GM21447 (cell line): ENCODE data around the gene CYP4F8.
"Not testable (repeated sequence)": the region's sequence is repeated elsewhere in the genome, so short reads cannot be mapped to it uniquely, and the experiment has no call there.

Source experiments
- ATAC-seq: cut with Tn5 transposase; IDR thresholded peaks from one replicate; pipeline ENCODE4 v1.9.1; 2021; ENCODE audit not compliant: unreplicated experiment

The CYP4F8 gene

GRCh38 chr19:15643387-15643786, 28.4 kb downstream of the CYP4F8 start:
- ATAC-seq, result no peak

GRCh38 chr19:15644066-15644741, 29.2 kb downstream of the CYP4F8 start:
- no peak for ATAC-seq

GRCh38 chr19:15644816-15645215, 29.8 kb downstream of the CYP4F8 start:
- ATAC-seq, result no peak

GRCh38 chr19:15649526-15649925, 34.5 kb downstream of the CYP4F8 start:
- no peak for ATAC-seq

- not testable (repeated sequence) for ATAC-seq
Observed at GRCh38 chr19:15650123-15650522, 35.1 kb downstream of the CYP4F8 start.

DNA sequence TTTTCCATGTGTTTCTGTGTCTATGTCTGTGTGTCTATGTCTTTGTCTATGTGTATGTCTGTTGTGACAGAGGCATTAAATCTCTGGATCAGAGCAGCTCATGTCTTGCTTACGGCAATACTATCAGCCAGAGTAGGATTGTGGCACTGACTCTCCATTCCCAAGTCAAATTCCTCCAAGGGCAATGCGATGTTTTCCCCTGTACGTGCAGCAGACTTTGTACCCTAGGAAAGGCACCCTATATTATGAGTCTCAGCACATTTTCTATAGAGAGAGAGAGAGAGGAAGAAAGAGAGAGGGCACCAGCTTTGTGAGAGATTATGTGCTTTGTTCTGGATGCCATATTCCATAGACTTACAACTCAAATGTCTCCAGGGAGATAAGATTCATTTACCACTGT, 36.8 kb downstream of the CYP4F8 start:
- ATAC-seq, result no peak

DNA sequence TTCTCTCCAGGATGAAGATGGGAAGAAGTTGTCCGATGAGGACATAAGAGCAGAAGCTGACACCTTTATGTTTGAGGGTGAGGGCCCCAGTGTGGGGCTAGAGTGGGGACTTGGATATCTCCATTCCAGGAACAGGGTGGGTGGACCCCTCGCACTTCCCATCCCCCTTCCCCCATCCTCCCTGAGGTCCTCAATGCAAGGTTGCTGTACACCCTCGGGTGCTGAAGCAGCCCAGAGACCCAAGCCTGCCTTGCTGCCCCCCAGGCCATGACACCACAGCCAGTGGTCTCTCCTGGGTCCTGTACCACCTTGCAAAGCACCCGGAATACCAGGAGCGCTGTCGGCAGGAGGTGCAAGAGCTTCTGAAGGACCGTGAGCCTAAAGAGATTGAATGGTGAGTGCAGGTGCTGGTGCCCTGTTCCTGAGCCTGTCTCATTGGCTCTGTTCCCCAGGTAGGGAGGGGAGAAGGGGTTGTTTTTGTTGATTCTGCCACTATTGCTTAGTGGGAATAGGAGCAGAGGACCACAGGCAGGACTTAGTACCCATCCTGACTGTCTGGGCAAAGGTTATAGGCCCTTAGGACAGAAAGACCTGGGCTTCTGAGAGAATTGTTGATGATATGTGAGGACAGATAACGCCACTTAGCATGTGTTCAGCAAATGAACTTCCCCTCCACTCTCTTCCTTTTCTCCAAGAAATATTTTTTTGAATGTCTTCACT, 37.7 kb downstream of the CYP4F8 start:
- ATAC-seq, result no peak

DNA sequence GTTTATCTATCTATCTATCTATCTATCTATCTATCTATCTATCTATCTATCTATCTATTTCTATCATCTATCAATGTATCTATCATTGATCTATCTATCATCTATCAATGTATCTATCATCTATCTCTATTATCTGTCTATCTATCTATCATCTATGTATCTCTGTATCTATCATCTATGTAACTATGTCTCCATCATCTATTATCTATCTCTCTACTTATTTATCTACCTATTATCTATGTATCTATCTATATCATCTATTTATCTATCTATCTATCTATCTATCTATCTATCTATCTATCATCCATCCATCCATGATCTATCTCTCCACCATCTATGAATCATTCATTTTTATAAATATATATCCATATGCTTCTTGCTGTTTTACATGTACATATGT, 41.4 kb downstream of the CYP4F8 start:
- no peak for ATAC-seq

GRCh38 chr19:15663247-15663646, 48.2 kb downstream of the CYP4F8 start:
- ATAC-seq, result no peak

DNA sequence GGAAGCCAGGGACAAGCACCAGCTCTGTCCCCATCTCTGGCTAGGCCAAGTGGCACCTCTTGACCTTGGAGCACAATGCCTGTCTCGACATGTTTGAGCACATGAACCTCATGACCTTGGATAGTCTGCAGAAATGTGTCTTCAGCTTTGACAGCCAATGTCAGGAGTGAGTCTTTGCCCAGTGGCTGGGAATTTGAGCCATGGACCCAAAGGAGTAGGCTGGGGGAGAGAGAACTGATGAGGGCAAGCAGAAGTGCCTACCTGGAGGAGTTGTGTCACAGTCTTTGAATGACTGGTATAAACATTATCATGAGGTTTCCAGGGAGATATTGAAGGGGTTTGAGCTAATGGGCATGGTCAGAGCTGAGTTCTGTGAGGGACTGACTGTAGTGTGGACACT, 51.2 kb downstream of the CYP4F8 start:
- no peak for ATAC-seq

GRCh38 chr19:15666883-15667282, 51.9 kb downstream of the CYP4F8 start:
- no peak for ATAC-seq

GRCh38 chr19:15669440-15669839, 54.4 kb downstream of the CYP4F8 start:
- ATAC-seq, result no peak

DNA sequence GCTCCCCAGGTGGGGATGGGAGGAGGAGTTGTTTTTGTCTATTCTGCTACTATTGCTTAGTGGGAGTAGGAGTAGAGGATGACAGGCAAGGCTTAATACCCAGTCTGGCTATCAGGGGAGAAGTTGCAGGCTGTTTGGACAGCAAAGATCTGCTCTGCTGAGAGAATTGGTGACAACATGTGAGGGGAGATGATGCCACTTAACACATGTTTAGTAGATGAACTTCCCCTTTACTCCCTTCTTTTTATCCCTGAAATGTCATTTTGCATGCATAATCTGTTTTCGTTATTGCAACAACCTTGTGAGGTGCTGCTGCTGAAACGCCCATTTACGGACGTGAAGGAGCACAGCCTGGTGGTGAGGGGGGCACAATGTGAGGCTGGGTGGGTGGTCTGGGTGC, 54.9 kb downstream of the CYP4F8 start:
- no peak for ATAC-seq

DNA sequence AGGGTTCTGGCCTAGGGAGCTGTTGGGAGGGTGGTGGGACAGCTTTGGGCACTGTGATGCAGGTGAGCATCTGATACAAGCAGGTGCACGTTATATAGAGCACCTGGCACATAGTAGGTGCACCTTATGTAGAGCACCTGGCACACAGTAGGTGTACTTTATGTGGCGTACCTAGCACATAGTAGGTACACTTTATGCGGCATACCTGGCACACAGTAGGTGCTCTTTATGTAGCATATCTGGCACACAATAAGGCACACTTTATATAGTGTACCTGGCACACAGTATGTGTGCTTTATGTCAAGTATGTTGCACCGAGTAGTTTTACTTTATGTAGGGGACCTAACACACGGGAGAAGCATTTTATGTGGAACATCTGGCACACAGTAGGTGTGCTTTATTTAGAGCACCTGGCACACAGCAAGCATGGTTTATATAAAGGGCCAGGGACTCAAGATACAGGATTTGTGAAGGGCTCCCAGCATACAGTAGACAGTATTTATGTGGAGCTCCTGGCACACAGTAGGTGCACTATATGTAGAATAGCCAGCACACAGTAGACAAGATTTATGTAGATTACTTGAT, 56.3 kb downstream of the CYP4F8 start:
- ATAC-seq, result no peak

- ATAC-seq, result no peak
Observed at GRCh38 chr19:15671891-15672579, 57.0 kb downstream of the CYP4F8 start.

GRCh38 chr19:15672580-15673175, 57.7 kb downstream of the CYP4F8 start, which contains the start of gene CYP4F12:
Gene CYP4F12, plus strand, starts transcription at chr19:15673087. Its CDS starts 443 bp downstream, at chr19:15673530.
- ATAC-seq, result no peak

DNA sequence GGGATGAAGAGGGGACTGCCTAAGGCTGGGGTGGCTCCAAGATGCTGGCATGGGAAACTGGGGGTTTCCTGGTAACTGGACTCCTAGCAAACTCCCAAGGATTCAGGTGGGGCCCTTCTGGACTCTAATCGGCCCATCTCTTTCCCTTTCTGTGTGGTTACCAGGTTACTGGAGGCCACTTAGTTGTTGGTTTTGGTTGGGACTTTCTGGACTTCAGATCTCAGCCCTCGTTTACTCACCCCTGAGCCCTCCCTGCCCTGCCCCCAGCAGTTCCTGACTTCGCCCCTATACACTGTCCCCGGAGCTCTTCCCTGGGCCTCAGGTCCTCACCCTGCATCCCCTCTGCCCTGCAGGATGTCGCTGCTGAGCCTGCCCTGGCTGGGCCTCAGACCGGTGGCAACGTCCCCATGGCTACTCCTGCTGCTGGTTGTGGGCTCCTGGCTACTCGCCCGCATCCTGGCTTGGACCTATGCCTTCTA, 58.2 kb downstream of the CYP4F8 start:
- ATAC-seq, result no peak

DNA sequence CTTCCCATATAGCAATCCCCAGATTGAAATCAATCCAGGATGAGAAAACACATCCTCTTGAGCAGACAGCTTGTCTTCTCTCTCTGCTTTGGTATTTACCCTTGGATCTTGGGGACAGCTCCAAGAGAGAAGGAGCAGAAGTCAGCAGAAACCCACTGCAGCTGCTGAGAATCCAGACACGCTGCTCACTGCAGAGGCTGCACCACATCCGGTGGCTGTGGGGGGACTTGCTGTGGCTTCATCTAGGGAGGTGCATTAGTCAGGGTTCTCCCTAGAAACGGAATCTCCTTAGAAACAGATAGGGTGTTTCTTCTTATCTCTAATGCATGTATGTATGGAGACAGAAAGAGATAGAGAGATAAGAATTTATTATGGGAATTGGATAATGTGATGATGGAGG, 60.5 kb downstream of the CYP4F8 start:
- ATAC-seq, result no peak

DNA sequence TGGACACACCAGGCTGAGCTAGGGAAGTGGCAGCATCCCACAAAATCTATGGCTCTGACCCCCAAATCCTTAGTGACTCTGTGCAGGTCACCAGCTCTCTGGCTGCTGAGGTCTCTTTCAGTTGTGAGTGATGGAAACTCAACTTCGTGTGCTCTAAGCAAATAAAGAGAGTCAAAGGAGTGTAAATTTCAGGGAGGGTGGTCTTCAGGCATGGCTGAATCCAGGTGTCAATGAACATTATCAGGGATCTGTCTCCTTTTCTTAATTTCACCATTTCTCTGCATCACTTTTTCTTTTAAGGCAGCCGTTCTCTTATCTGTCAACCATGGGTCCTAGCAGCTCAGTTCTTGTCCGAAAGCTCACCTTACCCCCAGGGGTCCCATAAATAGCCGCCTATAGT, 64.1 kb downstream of the CYP4F8 start:
- no peak for ATAC-seq

DNA sequence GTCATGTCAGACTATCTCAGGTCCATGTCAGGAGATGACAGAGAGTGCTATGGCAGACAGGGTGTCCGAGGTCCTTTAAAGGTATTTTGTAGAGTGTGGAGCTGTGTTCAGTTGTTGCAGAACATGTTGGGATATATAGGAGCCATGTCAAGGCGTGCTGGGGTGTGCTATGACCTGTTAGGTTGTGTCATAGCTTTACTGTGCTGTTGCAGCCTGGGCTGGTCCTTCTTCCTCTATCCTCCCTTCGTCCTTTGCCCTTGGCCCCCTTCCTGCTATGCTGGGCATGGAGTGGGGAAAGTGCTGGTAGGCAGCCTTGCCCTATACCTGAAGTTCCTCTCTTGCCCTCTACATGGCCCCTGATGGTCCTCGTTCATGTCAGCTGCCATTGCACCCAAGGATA, 64.8 kb downstream of the CYP4F8 start:
- not testable (repeated sequence) for ATAC-seq
